GM12873 (cell line): ENCODE measurements around the gene GFPT2.

Experiments used
- CTCF ChIP-seq: IDR thresholded peaks from 2 replicates; pipeline ENCODE4 v1.5.1; 2012; ENCODE audit warnings: low read depth, mild to moderate bottlenecking, moderate library complexity, low read length, control low read depth; ENCODE audit not compliant: insufficient read depth; ENCODE audit errors: missing control alignments

The GFPT2 gene

GRCh38 chr5:180291234-180291940, 61.7 kb downstream of the GFPT2 start:
- TF ChIP-seq CTCF, result peak; percentile 25

DNA sequence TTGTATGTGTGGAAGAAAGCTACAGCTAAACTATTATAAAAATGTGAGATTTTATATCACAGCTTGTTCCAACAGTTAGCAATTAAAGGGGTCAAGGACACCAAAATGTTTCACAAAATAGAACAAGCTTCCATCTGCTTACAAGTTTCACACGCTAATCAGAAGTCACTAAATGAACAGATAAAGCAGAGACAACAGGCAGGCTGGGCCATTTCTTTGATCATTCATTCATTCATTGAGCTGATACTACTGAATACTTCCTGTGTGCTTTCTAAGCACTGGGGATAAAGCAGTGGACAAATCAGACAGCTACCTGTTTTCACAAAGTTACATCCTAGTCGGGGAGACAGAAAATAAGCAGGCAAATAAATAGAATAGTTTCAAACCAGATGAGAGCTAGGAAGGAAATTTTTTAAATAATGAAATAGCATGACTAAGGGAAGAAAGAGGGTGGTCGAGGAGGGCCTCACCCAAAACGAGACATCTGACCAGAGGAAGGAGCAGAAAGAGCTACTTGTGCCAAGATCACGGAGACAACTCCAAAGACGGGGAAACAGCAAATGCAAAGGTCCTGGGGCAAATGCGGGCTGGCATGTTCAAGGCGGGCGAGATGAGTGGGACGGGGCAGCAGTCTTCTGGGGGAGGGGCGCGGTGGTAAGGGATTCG, 62.4 kb downstream of the GFPT2 start:
- TF ChIP-seq CTCF, result no peak

DNA sequence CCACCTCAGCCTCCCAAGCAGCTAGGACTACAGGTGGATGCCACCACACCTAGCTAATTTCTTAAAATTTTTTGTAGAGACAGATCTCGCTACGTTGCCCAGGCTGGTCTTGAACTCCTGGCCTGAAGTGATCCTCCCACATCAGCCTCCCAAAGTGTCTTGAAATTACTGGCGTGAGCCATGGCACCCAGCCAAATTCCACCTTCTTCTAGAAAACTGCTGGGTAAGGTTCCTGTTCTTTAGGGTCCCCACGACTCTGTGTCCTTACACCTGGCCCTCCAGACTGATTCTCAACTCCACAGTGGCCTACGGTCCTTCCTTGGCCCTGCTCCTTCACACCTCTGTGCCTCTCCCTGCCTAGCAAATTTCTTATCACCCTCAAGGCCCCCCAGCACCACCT, 63.2 kb downstream of the GFPT2 start:
- no peak for TF ChIP-seq CTCF

GRCh38 chr5:180289433-180289832, 63.7 kb downstream of the GFPT2 start:
- no peak for TF ChIP-seq CTCF

DNA sequence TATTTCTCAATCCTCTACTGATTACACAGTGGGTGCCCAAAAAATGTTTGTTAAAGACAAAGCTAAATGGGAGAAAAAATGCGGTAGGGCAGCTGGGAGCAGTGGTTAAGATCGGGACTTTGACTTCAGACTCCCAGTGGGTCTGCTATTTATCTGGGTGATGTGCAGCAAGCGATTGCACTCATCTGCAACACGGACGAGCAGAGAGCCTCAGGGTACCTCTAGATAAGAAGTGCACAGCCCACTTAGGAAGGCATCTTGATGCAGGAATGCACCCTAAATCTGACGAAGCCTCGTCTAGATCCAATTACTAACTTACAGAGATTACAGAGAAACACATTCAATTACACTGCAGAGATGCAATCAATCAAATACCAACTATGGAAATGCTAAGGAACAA, 65.3 kb downstream of the GFPT2 start:
- TF ChIP-seq CTCF, result no peak

DNA sequence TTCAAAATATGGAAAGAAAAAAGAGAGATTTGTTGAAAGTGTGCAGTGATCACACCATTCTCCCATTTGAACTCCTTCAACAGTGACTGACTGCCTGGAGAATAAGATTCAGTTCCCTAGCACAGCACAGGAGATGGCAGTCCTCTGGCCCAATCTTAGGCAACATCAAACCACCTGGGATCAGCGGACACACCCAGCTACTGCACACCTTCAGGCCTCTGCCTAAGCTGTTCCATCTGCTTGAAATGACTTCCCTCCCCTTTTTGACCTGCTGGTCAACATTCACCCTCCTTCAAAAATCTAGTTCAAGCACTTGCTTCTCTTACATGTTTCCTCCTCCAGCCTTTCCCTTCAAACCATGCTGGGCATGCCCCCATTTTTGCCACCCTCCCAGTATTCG, 65.7 kb downstream of the GFPT2 start:
- TF ChIP-seq CTCF, result no peak

DNA sequence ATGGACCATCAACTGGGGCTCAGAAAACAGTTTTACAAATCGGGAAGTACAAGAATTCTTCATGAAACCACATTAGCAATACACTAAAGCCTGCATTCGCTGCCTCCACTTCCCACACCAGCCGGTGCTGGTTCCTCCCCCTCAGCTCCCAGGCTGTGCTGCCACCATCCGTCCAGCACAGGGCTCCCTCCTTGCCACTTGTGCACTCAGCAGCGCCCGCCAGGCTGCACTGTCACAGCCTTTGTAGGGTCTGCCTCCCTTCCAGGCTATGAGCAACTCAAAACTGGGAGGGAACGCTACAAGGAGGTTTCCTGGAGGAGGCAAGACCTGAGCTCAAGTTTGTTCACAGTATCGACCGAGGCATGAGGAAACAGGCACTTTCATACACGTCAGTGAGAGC, 69.0 kb downstream of the GFPT2 start:
- no peak for TF ChIP-seq CTCF
